22Rv1 (cell line): ENCODE results near the gene NKX6-2.

Source experiments
- ZFX ChIP-seq: fragments of 450-650 bp; IDR thresholded peaks from 2 replicates; pipeline ENCODE4 v1.6.1; 2017; ENCODE audit warnings: antibody characterized with exemption, borderline replicate concordance
- TF ChIP-seq, protein P1 (sequence below): fragments of 450-650 bp; IDR thresholded peaks from 2 replicates; pipeline ENCODE4 v1.5.1; 2017; ENCODE audit warnings: mild to moderate bottlenecking

DNA sequence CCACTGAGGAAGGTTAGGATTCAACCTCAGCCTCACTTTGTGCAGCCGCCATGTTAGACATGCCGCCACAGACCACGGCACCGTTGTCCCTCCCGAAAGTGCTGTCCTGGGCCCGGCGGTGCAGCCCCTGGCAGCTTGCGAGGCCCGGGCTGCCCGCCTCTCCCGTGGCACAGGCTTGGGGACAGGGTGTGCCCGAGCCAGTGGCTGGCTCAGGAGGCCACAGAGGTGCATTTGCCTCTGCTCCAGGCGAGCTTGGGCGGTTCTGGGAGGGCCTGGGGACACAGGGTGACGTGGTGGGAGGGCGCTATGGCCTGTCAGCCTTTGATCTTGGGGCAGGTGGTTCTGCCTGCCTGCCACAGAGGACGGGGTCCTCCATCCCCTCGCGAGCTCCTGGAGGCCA lies 41.1 kb downstream of the NKX6-2 start:
- TF ChIP-seq, protein P1, sequence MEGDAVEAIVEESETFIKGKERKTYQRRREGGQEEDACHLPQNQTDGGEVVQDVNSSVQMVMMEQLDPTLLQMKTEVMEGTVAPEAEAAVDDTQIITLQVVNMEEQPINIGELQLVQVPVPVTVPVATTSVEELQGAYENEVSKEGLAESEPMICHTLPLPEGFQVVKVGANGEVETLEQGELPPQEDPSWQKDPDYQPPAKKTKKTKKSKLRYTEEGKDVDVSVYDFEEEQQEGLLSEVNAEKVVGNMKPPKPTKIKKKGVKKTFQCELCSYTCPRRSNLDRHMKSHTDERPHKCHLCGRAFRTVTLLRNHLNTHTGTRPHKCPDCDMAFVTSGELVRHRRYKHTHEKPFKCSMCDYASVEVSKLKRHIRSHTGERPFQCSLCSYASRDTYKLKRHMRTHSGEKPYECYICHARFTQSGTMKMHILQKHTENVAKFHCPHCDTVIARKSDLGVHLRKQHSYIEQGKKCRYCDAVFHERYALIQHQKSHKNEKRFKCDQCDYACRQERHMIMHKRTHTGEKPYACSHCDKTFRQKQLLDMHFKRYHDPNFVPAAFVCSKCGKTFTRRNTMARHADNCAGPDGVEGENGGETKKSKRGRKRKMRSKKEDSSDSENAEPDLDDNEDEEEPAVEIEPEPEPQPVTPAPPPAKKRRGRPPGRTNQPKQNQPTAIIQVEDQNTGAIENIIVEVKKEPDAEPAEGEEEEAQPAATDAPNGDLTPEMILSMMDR: no peak
- no peak for TF ChIP-seq ZFX
